ENCODE results near the gene ANKS1A. TPM values are rescaled to one million over a fixed set of nuclear protein-coding genes. Genes with fewer than 3 reads are reported as not detected.

ANKS1A gene
- total and polyA plus RNA-seq, 2 experiments from 2014 or later = 3.2 to 4.4 TPM

- no peak for TF ChIP-seq EZH2phosphoT487 (IDR thresholded peaks at IDR 0.05; ENCODE audit: insufficient read depth, low read depth)
- no peak for TF ChIP-seq EZH2 (IDR thresholded peaks at IDR 0.05; ENCODE audit: insufficient read depth, poor library complexity, severe bottlenecking)
- no peak overlapping the region for H3K27ac ChIP-seq
- no peaks in the 10 kb centered on the region for H3K79me2 ChIP-seq (ENCODE audit: insufficient read depth)
- H4K20me1 ChIP-seq (ENCODE audit: insufficient read depth) = no peaks in the 10 kb centered on the region
- H3K9me2 ChIP-seq (ENCODE audit: insufficient read depth) = no peaks in the 10 kb centered on the region
- H3K4me2 ChIP-seq (ENCODE audit: unreplicated experiment) = no peak overlapping the region
- H3K4me3 ChIP-seq = no peak overlapping the region
- no peak overlapping the region for H3K9ac ChIP-seq
- H3K27me3 ChIP-seq (replicated peaks; ENCODE audit: insufficient read depth) = no peaks in the 10 kb centered on the region
- DNase-seq = no peak
- no peaks in the 10 kb centered on the region for H3K36me3 ChIP-seq (ENCODE audit: low read depth)
- 88 to 89% methylated on average over 20 of the region's 20 CpGs for WGBS, 2 experiments (ENCODE audit: low coverage in 1 of 2, low lambda C conversion rate in 2 of 2, missing lambda C conversion rate in 2 of 2)
- no peaks in the 10 kb centered on the region for H3K9me3 ChIP-seq (ENCODE audit: low read depth)
- H2AFZ ChIP-seq = no peak overlapping the region
- no peaks in the 10 kb centered on the region for H3F3A ChIP-seq (ENCODE audit: insufficient read depth)
- no peaks in the 10 kb centered on the region for H3K4me1 ChIP-seq (ENCODE audit: insufficient read depth)
- in situ Hi-C loops (cut with MboI) = no loop called here
Measured at GRCh38 chr6:35073766-35074471, 184.9 kb downstream of the ANKS1A start.

- WGBS, 2 experiments (ENCODE audit: low coverage in 1 of 2, low lambda C conversion rate in 2 of 2, missing lambda C conversion rate in 2 of 2) = 88 to 91% methylated on average over 17 of the region's 17 CpGs
- Histone ChIP-seq H3K36me3 (ENCODE audit: low read depth) (no peaks in the 10 kb centered on the region), H3K4me1 (ENCODE audit: insufficient read depth) (no peaks in the 10 kb centered on the region), H2AFZ (no peak overlapping the region), H3K9me2 (ENCODE audit: insufficient read depth) (no peaks in the 10 kb centered on the region), H3K9ac (no peak overlapping the region), H3K4me3 (no peak overlapping the region), H3K27ac (no peak overlapping the region), H3K79me2 (ENCODE audit: insufficient read depth) (no peaks in the 10 kb centered on the region), H3K9me3 (ENCODE audit: low read depth) (no peaks in the 10 kb centered on the region), H3K4me2 (ENCODE audit: unreplicated experiment) (no peak overlapping the region), H3F3A (ENCODE audit: insufficient read depth) (no peaks in the 10 kb centered on the region), H3K27me3 (replicated peaks; ENCODE audit: insufficient read depth) (no peaks in the 10 kb centered on the region), H4K20me1 (ENCODE audit: insufficient read depth) (no peaks in the 10 kb centered on the region)
- in situ Hi-C loops (cut with MboI) = no loop called here
- TF ChIP-seq EZH2 (IDR thresholded peaks at IDR 0.05; ENCODE audit: insufficient read depth, poor library complexity, severe bottlenecking) (no peak), EZH2phosphoT487 (IDR thresholded peaks at IDR 0.05; ENCODE audit: insufficient read depth, low read depth) (no peak)
- no peak for DNase-seq
Measured at GRCh38 chr6:35076997-35077712, 188.1 kb downstream of the ANKS1A start.

- Histone ChIP-seq H3K27ac (no peak overlapping the region), H3F3A (ENCODE audit: insufficient read depth) (no peaks in the 10 kb centered on the region), H3K9me3 (ENCODE audit: low read depth) (no peaks in the 10 kb centered on the region), H3K4me3 (no peak overlapping the region), H3K9ac (no peak overlapping the region), H3K27me3 (replicated peaks; ENCODE audit: insufficient read depth) (no peaks in the 10 kb centered on the region), H4K20me1 (ENCODE audit: insufficient read depth) (no peaks in the 10 kb centered on the region), H3K79me2 (ENCODE audit: insufficient read depth) (no peaks in the 10 kb centered on the region), H3K4me2 (ENCODE audit: unreplicated experiment) (no peak overlapping the region), H3K4me1 (ENCODE audit: insufficient read depth) (no peaks in the 10 kb centered on the region), H3K36me3 (ENCODE audit: low read depth) (no peaks in the 10 kb centered on the region), H3K9me2 (ENCODE audit: insufficient read depth) (no peaks in the 10 kb centered on the region), H2AFZ (no peak overlapping the region)
- WGBS, 2 experiments (ENCODE audit: low coverage in 1 of 2, low lambda C conversion rate in 2 of 2, missing lambda C conversion rate in 2 of 2) = 83 to 84% methylated on average over 11 of the region's 11 CpGs
- in situ Hi-C loops (cut with MboI) = no loop called here
- TF ChIP-seq EZH2 (IDR thresholded peaks at IDR 0.05; ENCODE audit: insufficient read depth, poor library complexity, severe bottlenecking) = no peak
- TF ChIP-seq EZH2phosphoT487 (IDR thresholded peaks at IDR 0.05; ENCODE audit: insufficient read depth, low read depth) = no peak
- no peak for DNase-seq
Measured at GRCh38 chr6:35077713-35078105, 188.7 kb downstream of the ANKS1A start.

- 94 to 96% methylated on average over 15 to 19 of the region's 20 CpGs for WGBS, 2 experiments (ENCODE audit: low coverage in 1 of 2, low lambda C conversion rate in 2 of 2, missing lambda C conversion rate in 2 of 2)
- DNase-seq = no peak
- H3K36me3 ChIP-seq (ENCODE audit: low read depth) = no peaks in the 10 kb centered on the region
Measured at GRCh38 chr6:35078226-35078850, 189.3 kb downstream of the ANKS1A start.

More at GRCh38 chr6:35078226-35078850, 189.3 kb downstream of the ANKS1A start:
- in situ Hi-C loops (cut with MboI) = no loop called here
- TF ChIP-seq EZH2phosphoT487 (IDR thresholded peaks at IDR 0.05; ENCODE audit: insufficient read depth, low read depth) (no peak), EZH2 (IDR thresholded peaks at IDR 0.05; ENCODE audit: insufficient read depth, poor library complexity, severe bottlenecking) (no peak)
- H3K27ac ChIP-seq = no peak overlapping the region
- H3K9me2 ChIP-seq (ENCODE audit: insufficient read depth) = no peaks in the 10 kb centered on the region
- H3K4me2 ChIP-seq (ENCODE audit: unreplicated experiment) = no peak overlapping the region
- H3K9ac ChIP-seq = no peak overlapping the region
- no peaks in the 10 kb centered on the region for H3F3A ChIP-seq (ENCODE audit: insufficient read depth)
- no peaks in the 10 kb centered on the region for H4K20me1 ChIP-seq (ENCODE audit: insufficient read depth)
- no peaks in the 10 kb centered on the region for H3K4me1 ChIP-seq (ENCODE audit: insufficient read depth)
- H3K9me3 ChIP-seq (ENCODE audit: low read depth) = no peaks in the 10 kb centered on the region
- no peaks in the 10 kb centered on the region for H3K79me2 ChIP-seq (ENCODE audit: insufficient read depth)
- H3K4me3 ChIP-seq = no peak overlapping the region
- H3K27me3 ChIP-seq (replicated peaks; ENCODE audit: insufficient read depth) = no peaks in the 10 kb centered on the region
- no peak overlapping the region for H2AFZ ChIP-seq
